GM12872 (cell line): ENCODE data around the gene PTOV1.

Source experiments
- CTCF ChIP-seq: IDR thresholded peaks from 3 replicates; pipeline ENCODE4 v1.5.1; 2011; ENCODE audit warnings: low read depth, mild to moderate bottlenecking, low read length, moderate library complexity; ENCODE audit not compliant: insufficient read depth

Gene PTOV1

GRCh38 chr19:49906879-49907564 is 56.1 kb downstream of the PTOV1 start:
- TF ChIP-seq CTCF, result no peak

- TF ChIP-seq CTCF, result no peak
Measured at GRCh38 chr19:49907745-49908446, 56.9 kb downstream of the PTOV1 start.

GRCh38 chr19:49908480-49909420 is 57.8 kb downstream of the PTOV1 start:
- no peak for TF ChIP-seq CTCF

- no peak for TF ChIP-seq CTCF
Measured at GRCh38 chr19:49910179-49910578, 59.2 kb downstream of the PTOV1 start.
